GM18873 (cell line): ENCODE data around the gene TTLL8.
"Not testable (repeated sequence)": the region's sequence is repeated elsewhere in the genome, so short reads cannot be mapped to it uniquely, and the experiment has no call there.

ENCODE experiments used
- ATAC-seq: cut with Tn5 transposase; IDR thresholded peaks from one replicate; pipeline ENCODE4 v1.9.1; 2021; ENCODE audit warnings: mild to moderate bottlenecking, moderate library complexity, moderate number of reproducible peaks; ENCODE audit not compliant: unreplicated experiment, low FRiP score

Gene TTLL8

GRCh38 chr22:50058061-50058905, at the start of gene TTLL8:
Gene TTLL8, minus strand, starts transcription at chr22:50058298.
- no peak for ATAC-seq

- ATAC-seq = no peak
Measured at GRCh38 chr22:50107529-50107928, 49.4 kb upstream of the TTLL8 start.

DNA sequence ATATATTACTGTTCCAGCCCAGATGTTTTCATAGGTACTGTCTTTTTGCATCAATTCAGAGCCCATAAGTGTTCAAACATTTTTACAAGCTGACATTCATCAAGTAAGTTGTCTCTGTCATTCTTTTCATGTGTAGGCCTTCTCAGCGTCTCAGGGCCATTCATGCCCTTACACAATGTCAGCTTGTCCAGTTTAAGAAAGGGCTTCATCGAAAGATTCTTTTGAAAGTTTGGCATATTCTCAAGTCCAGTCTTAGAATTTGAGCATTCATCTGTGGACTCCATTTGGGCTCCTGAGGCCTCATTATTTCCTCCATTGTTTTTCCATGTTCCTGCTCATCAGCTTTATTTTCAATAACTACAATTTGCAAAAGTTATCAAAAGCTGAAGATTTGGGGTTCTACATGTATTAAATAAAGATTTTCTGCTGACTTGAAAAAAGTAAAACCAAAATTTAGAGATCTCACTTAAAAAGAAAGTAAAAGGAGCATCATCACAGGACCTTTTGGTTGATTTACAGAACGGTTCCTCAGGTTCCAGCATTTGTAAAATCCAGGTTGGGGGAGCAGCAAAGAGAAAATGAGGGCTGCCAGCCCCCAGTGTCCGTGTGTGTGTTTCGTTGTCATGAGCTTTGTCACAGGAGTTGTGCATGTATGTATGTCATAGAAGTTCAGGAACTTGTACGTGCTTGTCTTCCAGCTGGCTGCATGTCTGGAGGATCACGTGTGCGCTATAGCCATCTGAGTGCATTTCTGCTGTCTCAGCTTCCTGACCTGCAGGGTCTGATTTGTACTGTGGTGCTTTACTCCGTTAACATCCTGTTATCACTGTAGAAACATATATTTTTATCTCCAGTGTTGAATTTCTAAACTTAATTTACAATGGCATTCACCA, 47.4 kb upstream of the TTLL8 start:
- no peak for ATAC-seq

DNA sequence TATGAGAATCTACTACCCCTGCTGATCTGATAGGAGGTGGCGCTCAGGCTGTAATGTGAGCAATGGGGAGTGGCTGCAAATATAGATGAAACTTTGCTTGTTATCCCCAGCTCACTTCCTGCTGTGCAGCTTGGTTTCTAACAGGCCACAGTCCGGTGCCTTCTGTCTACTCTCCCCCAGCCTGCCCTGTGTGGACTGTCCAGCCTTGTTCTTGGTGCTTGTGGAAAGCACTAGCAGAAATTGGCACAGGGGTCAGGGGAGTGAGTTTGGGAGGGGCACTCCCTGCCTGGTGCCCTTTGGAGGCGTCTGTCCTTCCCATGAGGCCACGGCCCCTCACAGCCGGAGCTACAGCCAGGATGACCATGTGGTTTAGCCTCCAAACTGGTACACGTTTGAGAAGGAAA, 46.0 kb upstream of the TTLL8 start:
- ATAC-seq = no peak

DNA sequence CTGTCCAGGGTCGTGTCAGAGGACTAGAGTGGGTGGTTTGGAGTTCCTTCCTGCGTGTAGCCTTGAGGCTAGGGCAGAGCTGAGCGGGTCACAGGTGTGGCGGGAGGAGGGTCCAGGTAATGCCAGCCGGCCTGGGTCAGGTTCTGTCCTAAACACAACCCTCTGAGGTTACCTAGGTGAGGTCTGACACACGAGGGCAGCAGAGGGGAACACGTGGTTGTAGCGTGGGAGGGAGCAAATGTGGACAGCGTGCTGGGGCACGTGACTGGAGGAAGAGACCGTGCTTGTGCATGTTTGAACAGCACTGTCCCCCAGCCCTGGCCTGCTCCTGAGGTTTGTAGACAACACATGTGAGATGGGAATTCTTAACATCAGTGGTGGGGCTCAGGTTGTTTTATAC, 44.8 kb upstream of the TTLL8 start:
- no peak for ATAC-seq

- ATAC-seq = no peak
Measured at GRCh38 chr22:50101870-50102565, 43.9 kb upstream of the TTLL8 start.

DNA sequence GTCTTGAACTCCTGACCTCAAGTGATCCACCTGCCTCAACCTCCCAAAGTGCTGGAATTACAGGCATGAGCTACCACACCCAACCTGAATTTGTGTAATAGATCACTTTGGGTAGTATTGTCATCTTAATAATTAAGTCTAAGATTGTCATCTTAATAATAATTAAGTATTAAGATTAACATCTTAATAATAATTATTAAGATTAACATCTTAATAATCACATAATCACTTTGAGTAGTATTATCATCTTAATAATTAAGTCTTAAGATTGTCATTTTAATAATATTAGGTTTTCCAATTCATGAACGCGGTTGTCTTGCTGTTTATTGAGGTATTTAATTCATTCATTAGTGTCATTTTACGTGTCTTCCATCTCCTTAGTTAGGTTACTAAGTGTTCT, 40.0 kb upstream of the TTLL8 start:
- no peak for ATAC-seq

GRCh38 chr22:50092342-50092741, 34.2 kb upstream of the TTLL8 start:
- ATAC-seq = no peak

GRCh38 chr22:50091092-50091768, 33.1 kb upstream of the TTLL8 start:
- ATAC-seq = no peak

DNA sequence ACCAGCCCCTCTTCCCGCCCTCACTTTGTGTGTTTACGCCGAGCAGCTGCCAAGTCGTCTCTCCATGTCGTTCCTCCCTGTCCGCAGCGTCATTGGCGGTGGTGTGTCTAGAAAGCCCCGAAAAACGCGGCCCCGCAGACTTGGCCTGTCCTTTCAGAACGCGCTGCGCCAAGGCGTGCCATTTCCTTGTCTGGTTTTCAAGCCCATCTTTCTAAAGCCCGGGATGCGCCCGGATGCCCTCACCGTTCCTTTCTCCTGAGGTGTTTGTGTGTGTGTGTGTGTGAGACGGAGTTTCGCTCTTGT, 32.3 kb upstream of the TTLL8 start:
- ATAC-seq = no peak

DNA sequence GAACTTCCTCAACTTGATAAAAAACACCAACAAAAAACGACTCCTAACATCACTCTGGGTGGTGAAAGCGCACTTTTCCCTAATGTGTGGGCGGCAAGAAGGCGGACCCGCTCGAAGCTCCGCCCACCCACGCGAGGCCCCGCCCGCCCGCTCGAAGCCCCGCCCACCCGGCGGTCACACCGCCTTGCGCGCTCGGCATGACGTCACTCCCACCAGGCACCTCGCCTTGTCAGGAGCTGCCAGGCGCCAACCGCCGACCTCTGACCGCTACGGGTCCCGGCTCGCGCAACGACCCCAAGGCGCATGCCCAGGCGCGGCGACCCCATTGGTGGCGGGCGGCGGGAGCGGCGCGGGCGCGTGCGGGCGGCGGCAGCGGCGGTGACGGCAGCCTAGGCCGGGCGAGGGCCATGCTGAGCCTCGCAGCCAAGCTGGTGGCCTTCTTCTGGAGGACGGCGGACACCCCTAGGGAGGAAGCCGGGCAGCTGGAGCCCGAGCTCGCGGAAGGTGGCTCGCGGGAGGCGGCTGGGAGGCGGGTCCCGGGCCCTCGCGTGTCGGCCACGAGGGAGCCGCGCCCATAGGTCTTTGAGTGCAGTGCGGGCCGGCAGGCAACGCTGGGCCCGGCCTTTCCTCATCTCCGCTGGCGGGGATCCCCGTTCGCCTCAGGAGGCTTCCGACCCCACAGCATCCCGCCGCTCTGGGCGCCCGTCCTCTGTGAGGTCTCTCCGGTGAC, 31.7 kb upstream of the TTLL8 start, which contains the start of gene MOV10L1:
TSS of gene MOV10L1 (plus strand) at position 325 of the 730 bp plus-strand sequence. CDS start at position 408, 83 bp downstream.
- ATAC-seq = no peak

DNA sequence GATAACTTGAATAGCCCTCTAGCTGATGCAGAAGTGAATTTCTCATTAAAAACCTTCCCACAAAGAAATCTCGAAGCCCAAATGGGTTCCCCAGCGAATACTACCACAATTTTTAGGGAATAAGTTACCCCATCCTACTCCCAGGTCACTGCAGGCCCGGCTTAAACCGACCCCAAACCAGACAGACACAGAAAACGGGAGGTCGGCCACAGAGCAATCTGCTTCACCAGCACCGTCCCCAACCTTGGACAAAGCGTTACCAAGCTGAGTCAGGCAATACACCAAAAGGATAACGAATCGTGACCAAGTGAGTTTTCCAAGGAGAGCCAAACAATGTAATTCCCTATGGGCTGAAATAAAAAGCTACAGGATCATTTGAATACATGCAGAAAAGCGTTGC, 31.1 kb upstream of the TTLL8 start:
- ATAC-seq = no peak

- ATAC-seq = no peak
Measured at GRCh38 chr22:50088096-50088495, 30.0 kb upstream of the TTLL8 start.

GRCh38 chr22:50087646-50088045, 29.5 kb upstream of the TTLL8 start:
- no peak for ATAC-seq

- ATAC-seq = not testable (repeated sequence)
Measured at GRCh38 chr22:50086975-50087374, 28.9 kb upstream of the TTLL8 start.

- ATAC-seq = no peak
Measured at GRCh38 chr22:50086526-50086925, 28.4 kb upstream of the TTLL8 start.

- ATAC-seq = no peak
Measured at GRCh38 chr22:50085211-50085972, 27.3 kb upstream of the TTLL8 start, which contains the start of gene MLC1. Gene MLC1, minus strand, starts transcription at chr22:50085426. Its CDS starts 524 bp downstream, at chr22:50084902.

- ATAC-seq = no peak
Measured at GRCh38 chr22:50084614-50085021, 26.5 kb upstream of the TTLL8 start.

GRCh38 chr22:50084080-50084477, 26.0 kb upstream of the TTLL8 start:
- no peak for ATAC-seq
